ENCODE data around the gene NPAS4. TPM values are rescaled to one million over a fixed set of nuclear protein-coding genes. Genes with fewer than 3 reads are reported as not detected.

The NPAS4 gene
- total RNA-seq, 1 donor from 2014 or later, result 0.20 TPM

GRCh38 chr11:66475349-66476172 lies 54.7 kb downstream of the NPAS4 start:
- no peak for FAIRE-seq
- H3K27ac ChIP-seq (ENCODE audit: low read depth, low read length), result no peak overlapping the region
- Mint-ChIP-seq H3K9me3 (ENCODE audit: unreplicated experiment) (no peaks in the 10 kb centered on the region), H3K36me3 (ENCODE audit: low read depth, unreplicated experiment) (peaks cover 14% of the 10 kb centered on the region), H3K27ac (ENCODE audit: unreplicated experiment) (no peak overlapping the region), H3K27me3 (ENCODE audit: low read depth, unreplicated experiment) (peaks cover 2% of the 10 kb centered on the region), H3K4me1 (ENCODE audit: low read depth, unreplicated experiment) (no peaks in the 10 kb centered on the region), H3K4me3 (ENCODE audit: unreplicated experiment) (no peak overlapping the region)
- no peak for DNase-seq (ENCODE audit: low read depth)
- no peak overlapping the region for H3K9ac ChIP-seq (ENCODE audit: low read length)
- no peaks in the 10 kb centered on the region for H3K36me3 ChIP-seq (ENCODE audit: insufficient read depth, low read length)
- peaks cover 16% of the 10 kb centered on the region for H3K79me2 ChIP-seq (ENCODE audit: insufficient read depth, low read length)
- H2AFZ ChIP-seq (ENCODE audit: low read depth, low read length), result no peak overlapping the region
- H3K27me3 ChIP-seq (ENCODE audit: insufficient read depth, low read length), result no peaks in the 10 kb centered on the region
- H3K4me1 ChIP-seq (ENCODE audit: insufficient read depth, low read length), result peaks cover 7% of the 10 kb centered on the region
- peaks cover 17% of the 10 kb centered on the region for H4K20me1 ChIP-seq (ENCODE audit: insufficient read depth, low read length)
- no peak overlapping the region for H3K4me2 ChIP-seq (ENCODE audit: low read length)
- no peaks in the 10 kb centered on the region for H3K9me3 ChIP-seq (ENCODE audit: insufficient read depth, low read depth, low read length)
- TF ChIP-seq CTCF (IDR thresholded peaks at IDR 0.05; ENCODE audit: insufficient read depth, low read depth, low read length) (no peak), EZH2 (IDR thresholded peaks at IDR 0.05; ENCODE audit: insufficient read depth, low read length) (no peak)
- H3K4me3 ChIP-seq (ENCODE audit: insufficient read depth, low read depth, low read length), result no peak overlapping the region

Other genes with a start within 250 kb of the NPAS4 start
- 43.1 and 44.8 TPM in 2 replicates for gene KLC2, start 163.3 kb upstream of the NPAS4 start, total RNA-seq
- 109 and 120 TPM in 2 replicates for gene RAB1B, start 152.4 kb upstream of the NPAS4 start, total RNA-seq
- 12.2 and 12.3 TPM in 2 replicates for gene CNIH2, start 142.9 kb upstream of the NPAS4 start, total RNA-seq
- gene YIF1A, start 131.9 kb upstream of the NPAS4 start, total RNA-seq, result 129 and 159 TPM in 2 replicates
- 1.8 and 2.0 TPM in 2 replicates for gene TMEM151A, start 129.1 kb upstream of the NPAS4 start, total RNA-seq
- 50.9 and 58.8 TPM in 2 replicates for gene CD248, start 104.0 kb upstream of the NPAS4 start, total RNA-seq
- 8.5 and 12.0 TPM in 2 replicates for gene RIN1, start 84.6 kb upstream of the NPAS4 start, total RNA-seq
- gene BRMS1, start 75.9 kb upstream of the NPAS4 start, total RNA-seq, result 43.5 and 47.8 TPM in 2 replicates
- gene B4GAT1, start 73.4 kb upstream of the NPAS4 start, total RNA-seq, result 25.2 and 28.4 TPM in 2 replicates
- gene SLC29A2, start 49.3 kb upstream of the NPAS4 start, total RNA-seq, result 5.0 and 6.6 TPM in 2 replicates
- gene MRPL11, start 17.8 kb downstream of the NPAS4 start, total RNA-seq, result 30.0 and 33.1 TPM in 2 replicates
- gene PELI3, start 45.9 kb downstream of the NPAS4 start, total RNA-seq, result 3.9 and 4.6 TPM in 2 replicates
- gene DPP3, start 59.4 kb downstream of the NPAS4 start, total RNA-seq, result 57.4 and 60.0 TPM in 2 replicates
- 18.8 and 20.3 TPM in 2 replicates for gene BBS1, start 89.6 kb downstream of the NPAS4 start, total RNA-seq
- 13.5 and 15.6 TPM in 2 replicates for gene ZDHHC24, start 125.0 kb downstream of the NPAS4 start, total RNA-seq
- gene ACTN3, start 125.9 kb downstream of the NPAS4 start, total RNA-seq, result not detected in 2 replicates
- gene CTSF, start 147.6 kb downstream of the NPAS4 start, total RNA-seq, result 1.5 and 4.0 TPM in 2 replicates
- 0.31 and 0.34 TPM in 2 replicates for gene CCDC87, start 172.0 kb downstream of the NPAS4 start, total RNA-seq
- gene CCS, start 172.2 kb downstream of the NPAS4 start, total RNA-seq, result 23.1 and 23.2 TPM in 2 replicates
- gene RBM14, start 195.6 kb downstream of the NPAS4 start, total RNA-seq, result 47.6 and 59.7 TPM in 2 replicates
- 151 and 153 TPM in 2 replicates for gene RBM4, start 217.7 kb downstream of the NPAS4 start, total RNA-seq